ENCODE data around the gene SPAG6. TPM values are rescaled to one million over a fixed set of nuclear protein-coding genes. Genes with fewer than 3 reads are reported as not detected.

SPAG6 gene
- total and polyA plus RNA-seq, 2 experiments from 2014 or later = 0.21 TPM; not detected in 1

- TF ChIP-seq CTCF (conservative IDR thresholded peaks at IDR 0.05; ENCODE audit: low read depth in 2 of 2) (no peak), POLR2AphosphoS5 (IDR thresholded peaks at IDR 0.05; ENCODE audit: low read depth) (no peak)
Observed at GRCh38 chr10:22324413-22324812, 20.9 kb upstream of the SPAG6 start (continued).

GRCh38 chr10:22324893-22325271 lies 20.4 kb upstream of the SPAG6 start:
- Mint-ChIP-seq H3K4me3 (peak overlapping the region; percentile 64), H3K27me3 (ENCODE audit: insufficient read depth, low read depth, poor library complexity) (peaks cover 75% of the 10 kb centered on the region)
- TF ChIP-seq POLR2AphosphoS5 (IDR thresholded peaks at IDR 0.05; ENCODE audit: low read depth) = no peak
- TF ChIP-seq ETS1 (IDR thresholded peaks at IDR 0.05) = no peak
- TF ChIP-seq ZNF331 (CRISPR knock-in tag; IDR thresholded peaks at IDR 0.05; ENCODE audit: low read depth) = no peak
- peak; percentile 82 for TF ChIP-seq EZH2 (IDR thresholded peaks at IDR 0.05; ENCODE audit: low read depth, unreplicated experiment)

GRCh38 chr10:22325272-22326144 lies 19.8 kb upstream of the SPAG6 start:
- Histone ChIP-seq H3K4me2 (peak overlapping the region; percentile 82), H3K27me3 (ENCODE audit: insufficient read depth) (peaks cover 83% of the 10 kb centered on the region), H3K36me3 (ENCODE audit: insufficient read depth) (no peaks in the 10 kb centered on the region), H3K4me1 (ENCODE audit: insufficient read depth) (peaks cover 57% of the 10 kb centered on the region), H4K20me1 (replicated peaks; ENCODE audit: insufficient read depth) (peaks cover 10% of the 10 kb centered on the region; the same call in 1 of the 2 replicates), H3K27ac (ENCODE audit: low read depth) (no peak overlapping the region), H3K9me2 (ENCODE audit: insufficient read depth) (no peaks in the 10 kb centered on the region), H3K4me3 (peak overlapping the region; percentile 55), H3K79me2 (replicated peaks; ENCODE audit: insufficient read depth) (0 out of 2 replicates have a peak, but pooled peaks cover 4% of the 10 kb centered on the region), H2AFZ (no peak overlapping the region), H3F3A (replicated peaks; ENCODE audit: low read depth) (peaks cover 19% of the 10 kb centered on the region; the same call in 1 of the 2 replicates)
- H3K9me3 Mint-ChIP-seq = peaks cover 4% of the 10 kb centered on the region; the same call in 2 of the 3 replicates
- peaks cover 37% of the 10 kb centered on the region for H3K4me1 Mint-ChIP-seq
- ATAC-seq (peak; percentile 80), DNase-seq (ENCODE audit: low spot score) (peak; percentile 95)
- no peak overlapping the region for H3K27ac Mint-ChIP-seq
- H3K4me3 Mint-ChIP-seq = peak overlapping the region; percentile 71
- H3K36me3 Mint-ChIP-seq (ENCODE audit: low read depth) = no peaks in the 10 kb centered on the region; the same call in 2 of the 3 replicates
- peaks cover 73% of the 10 kb centered on the region for H3K27me3 Mint-ChIP-seq (ENCODE audit: insufficient read depth, low read depth, poor library complexity)
- TF ChIP-seq EZH2phosphoT487 (IDR thresholded peaks at IDR 0.05; ENCODE audit: unreplicated experiment) (no peak), ZNF331 (CRISPR knock-in tag; IDR thresholded peaks at IDR 0.05; ENCODE audit: low read depth) (no peak), STAT1 (IDR thresholded peaks at IDR 0.05; ENCODE audit: unreplicated experiment) (no peak), POLR2AphosphoS5 (IDR thresholded peaks at IDR 0.05; ENCODE audit: low read depth) (no peak), REST (IDR thresholded peaks at IDR 0.05; ENCODE audit: unreplicated experiment) (no peak), CREB1 (CRISPR knock-in tag; IDR thresholded peaks at IDR 0.05; ENCODE audit: low read depth) (no peak), ETS1 (IDR thresholded peaks at IDR 0.05) (no peak), EZH2 (IDR thresholded peaks at IDR 0.05; ENCODE audit: low read depth, unreplicated experiment) (no peak)

More at GRCh38 chr10:22324893-22325271, 20.4 kb upstream of the SPAG6 start:
- Histone ChIP-seq H3F3A (replicated peaks; ENCODE audit: low read depth) (peaks cover 22% of the 10 kb centered on the region), H3K27ac (ENCODE audit: low read depth) (no peak overlapping the region), H3K4me1 (ENCODE audit: insufficient read depth) (peaks cover 61% of the 10 kb centered on the region), H3K9me2 (ENCODE audit: insufficient read depth) (no peaks in the 10 kb centered on the region), H3K79me2 (replicated peaks; ENCODE audit: insufficient read depth) (0 out of 2 replicates have a peak, but pooled peaks cover 4% of the 10 kb centered on the region), H3K36me3 (ENCODE audit: insufficient read depth) (no peaks in the 10 kb centered on the region), H2AFZ (no peak overlapping the region), H3K27me3 (ENCODE audit: insufficient read depth) (peaks cover 81% of the 10 kb centered on the region), H4K20me1 (replicated peaks; ENCODE audit: insufficient read depth) (peaks cover 6% of the 10 kb centered on the region), H3K4me3 (peak overlapping the region; percentile 55), H3K4me2 (peak overlapping the region; percentile 82)
- Mint-ChIP-seq H3K27ac (no peak overlapping the region), H3K9me3 (peaks cover 7% of the 10 kb centered on the region), H3K4me1 (peaks cover 41% of the 10 kb centered on the region), H3K36me3 (ENCODE audit: low read depth) (peaks cover 3% of the 10 kb centered on the region; the same call in 2 of the 3 replicates)
- DNase-seq (ENCODE audit: low spot score) (no peak), ATAC-seq (no peak)
